Esophagus squamous epithelium (tissue), 4 donors: Measurements from ENCODE around the gene ARID5B.

Experiments used
- CTCF ChIP-seq, 6 experiments: fragments of 450-650 bp in 4 of 6; fragments of 200-600 bp in 2 of 6; sonication (generic) in 2 of 6; IDR thresholded peaks; one replicate each; pipeline ENCODE4 v1.5.1; 2016 to 2019; ENCODE audit warnings: antibody characterized with exemption in 6 of 6, mild to moderate bottlenecking in 4 of 6, moderate library complexity in 4 of 6
- POLR2A ChIP-seq, 4 donors: fragments of 450-650 bp; IDR thresholded peaks; one replicate each; pipeline ENCODE4 v1.6.1; 2017; ENCODE audit warnings: antibody characterized with exemption in 4 of 4, mild to moderate bottlenecking in 4 of 4, moderate library complexity in 3 of 4

DNA sequence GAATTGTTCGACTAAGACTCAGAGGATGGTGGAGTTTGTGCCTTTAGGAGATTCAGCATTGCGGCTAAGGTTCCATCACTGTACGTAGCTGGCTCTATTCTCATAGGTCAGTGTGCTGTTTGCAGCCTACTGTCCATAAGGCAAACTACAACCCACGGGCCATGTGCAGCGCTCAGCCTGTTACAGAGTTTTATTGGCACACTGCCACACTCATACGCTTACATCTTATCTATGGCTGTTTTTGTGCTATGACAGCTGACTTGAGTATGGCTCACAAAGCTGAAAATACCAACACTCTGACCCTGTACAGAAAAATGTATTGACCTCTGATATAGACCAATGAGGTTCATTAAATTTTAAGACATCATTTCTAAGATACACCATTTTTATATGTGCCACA lies 114.5 kb downstream of the ARID5B start:
- TF ChIP-seq CTCF (IDR thresholded peaks at IDR 0.05): no peak
- TF ChIP-seq POLR2A (IDR thresholded peaks at IDR 0.05): no peak
